NOMO-1 treated with DMSO at 0.1 percent for 48 hours (cell line): ENCODE results near the gene CDC14A.
A peak's percentile ranks its signal among the peaks of the same experiment; 100 is the strongest.
"Not testable (repeated sequence)": the region's sequence is repeated elsewhere in the genome, so short reads cannot be mapped to it uniquely, and the experiment has no call there.

ENCODE experiments used
- DNase-seq: peaks from one replicate; lab custom pipeline; 2025; ENCODE audit not compliant: unreplicated experiment; lab: John Stamatoyannopoulos, UW

Gene CDC14A, protein sequence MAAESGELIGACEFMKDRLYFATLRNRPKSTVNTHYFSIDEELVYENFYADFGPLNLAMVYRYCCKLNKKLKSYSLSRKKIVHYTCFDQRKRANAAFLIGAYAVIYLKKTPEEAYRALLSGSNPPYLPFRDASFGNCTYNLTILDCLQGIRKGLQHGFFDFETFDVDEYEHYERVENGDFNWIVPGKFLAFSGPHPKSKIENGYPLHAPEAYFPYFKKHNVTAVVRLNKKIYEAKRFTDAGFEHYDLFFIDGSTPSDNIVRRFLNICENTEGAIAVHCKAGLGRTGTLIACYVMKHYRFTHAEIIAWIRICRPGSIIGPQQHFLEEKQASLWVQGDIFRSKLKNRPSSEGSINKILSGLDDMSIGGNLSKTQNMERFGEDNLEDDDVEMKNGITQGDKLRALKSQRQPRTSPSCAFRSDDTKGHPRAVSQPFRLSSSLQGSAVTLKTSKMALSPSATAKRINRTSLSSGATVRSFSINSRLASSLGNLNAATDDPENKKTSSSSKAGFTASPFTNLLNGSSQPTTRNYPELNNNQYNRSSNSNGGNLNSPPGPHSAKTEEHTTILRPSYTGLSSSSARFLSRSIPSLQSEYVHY

DNA sequence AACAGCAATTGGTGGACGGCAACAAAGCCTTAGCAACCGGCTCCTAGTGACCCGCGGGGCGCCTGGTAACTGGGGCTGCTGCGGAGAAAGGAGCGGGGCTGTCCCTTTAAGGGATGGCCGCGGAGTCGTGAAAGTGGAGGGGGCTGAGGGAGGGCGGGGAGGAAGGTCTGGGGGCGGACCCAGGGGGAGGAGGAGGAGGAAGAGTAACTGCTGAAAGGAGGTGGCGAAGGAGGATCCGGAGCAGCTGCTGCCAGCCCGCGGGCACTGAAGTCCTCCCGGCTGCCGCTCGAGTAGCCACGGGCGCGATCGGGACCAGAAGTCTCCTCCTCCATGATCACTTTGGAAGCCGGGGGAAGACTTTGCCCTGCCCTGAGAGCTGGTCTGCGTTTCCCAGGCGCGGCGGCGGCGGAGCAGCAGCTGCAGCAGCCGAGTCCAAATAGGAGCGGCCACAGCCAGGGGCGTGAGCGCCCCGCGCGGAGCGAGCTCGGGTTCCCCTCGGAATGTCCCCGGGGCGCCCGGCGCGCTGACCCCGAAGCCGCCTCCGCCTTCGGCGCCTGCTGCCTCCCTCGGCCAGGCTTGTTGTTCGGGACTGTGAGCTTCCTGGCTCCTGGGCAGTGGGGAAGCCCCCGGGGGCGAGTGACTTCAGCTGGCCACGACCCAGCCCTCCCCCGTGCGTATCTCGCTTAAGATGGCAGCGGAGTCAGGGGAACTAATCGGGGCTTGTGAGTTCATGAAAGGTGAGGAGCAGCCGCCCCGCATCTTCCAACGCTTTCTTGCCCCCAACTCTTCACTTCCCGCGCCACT lies at the start of gene CDC14A:
Gene CDC14A, plus strand, starts transcription at position 240 of the 804 bp plus-strand sequence. Its CDS starts 449 bp downstream, at position 689.
- peak; percentile 97 for DNase-seq

DNA sequence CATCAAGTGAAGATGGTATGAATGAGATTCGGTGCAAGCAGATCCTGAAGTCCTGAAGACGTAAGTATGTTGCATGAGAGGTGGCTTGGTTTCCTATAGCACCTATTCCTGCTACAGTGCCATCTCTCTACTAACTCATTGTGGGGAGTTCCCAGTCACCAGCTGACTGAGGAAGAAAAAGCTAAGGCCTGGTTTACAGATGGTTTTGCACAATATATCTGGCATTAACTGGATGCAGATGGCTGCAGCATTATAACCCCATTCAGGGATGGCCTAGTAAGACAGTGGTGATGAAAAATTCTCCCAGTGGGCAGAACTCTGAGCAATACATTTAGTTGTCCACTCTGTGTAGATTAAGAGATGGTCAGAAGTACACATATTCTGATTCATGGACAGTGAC lies 49.6 kb upstream of the CDC14A start:
- DNase-seq, result no peak

DNA sequence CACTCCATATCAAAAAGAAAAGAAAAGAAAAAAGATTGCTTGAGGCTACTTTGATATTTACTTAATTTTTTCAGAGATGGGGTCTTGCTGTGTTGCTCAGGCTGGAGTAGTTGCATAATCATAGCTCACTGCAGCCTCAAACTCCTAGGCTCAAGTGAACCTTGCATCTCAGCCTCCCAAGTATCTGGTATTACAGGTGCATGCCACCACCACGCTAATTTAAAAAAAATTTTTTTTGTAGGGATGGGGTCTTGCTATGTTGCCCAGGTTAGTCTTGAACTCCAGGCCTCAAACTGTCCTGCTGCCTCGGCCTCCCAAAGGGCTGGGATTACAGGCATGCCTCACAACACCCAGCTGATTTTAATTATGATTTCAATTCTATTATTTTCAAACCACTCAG lies 48.1 kb upstream of the CDC14A start:
- no peak for DNase-seq

DNA sequence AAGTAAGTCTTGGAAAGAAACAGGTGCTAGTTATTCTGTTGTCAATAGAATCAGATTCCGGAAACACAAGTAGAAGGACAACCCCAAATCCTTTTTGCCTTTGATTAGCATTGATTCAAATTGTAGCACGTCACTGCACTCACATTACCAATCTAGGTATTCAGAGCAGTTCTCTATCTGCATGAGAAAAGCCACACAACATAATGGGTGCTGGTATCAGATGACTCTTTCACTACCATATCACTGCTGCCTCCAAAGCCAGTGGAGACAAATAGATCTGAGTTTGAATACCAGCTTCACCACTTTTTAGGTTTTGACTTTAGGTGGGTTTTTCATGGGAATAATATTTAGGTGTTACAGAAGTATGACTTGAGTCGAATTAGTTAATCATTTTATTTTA lies 47.4 kb upstream of the CDC14A start:
- no peak for DNase-seq

DNA sequence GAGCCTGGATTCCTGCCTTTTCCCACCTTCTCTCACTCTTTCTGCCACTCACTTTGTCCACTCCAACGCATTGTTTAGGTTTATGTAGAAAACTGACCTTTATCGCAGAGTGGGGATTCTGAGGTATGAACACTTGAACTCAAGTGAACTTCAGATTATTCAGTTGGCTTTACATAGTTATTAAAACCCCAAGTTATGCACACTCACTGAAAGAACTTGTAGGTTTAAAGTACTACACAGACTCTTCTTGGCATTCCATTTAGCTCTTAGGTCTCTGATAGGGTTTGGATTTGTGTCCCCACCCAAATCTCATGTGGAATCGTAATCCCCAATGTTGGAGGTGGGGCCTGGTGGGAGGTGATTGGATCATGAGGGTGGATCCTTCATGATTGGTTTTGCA lies 46.4 kb upstream of the CDC14A start:
- DNase-seq, result no peak

DNA sequence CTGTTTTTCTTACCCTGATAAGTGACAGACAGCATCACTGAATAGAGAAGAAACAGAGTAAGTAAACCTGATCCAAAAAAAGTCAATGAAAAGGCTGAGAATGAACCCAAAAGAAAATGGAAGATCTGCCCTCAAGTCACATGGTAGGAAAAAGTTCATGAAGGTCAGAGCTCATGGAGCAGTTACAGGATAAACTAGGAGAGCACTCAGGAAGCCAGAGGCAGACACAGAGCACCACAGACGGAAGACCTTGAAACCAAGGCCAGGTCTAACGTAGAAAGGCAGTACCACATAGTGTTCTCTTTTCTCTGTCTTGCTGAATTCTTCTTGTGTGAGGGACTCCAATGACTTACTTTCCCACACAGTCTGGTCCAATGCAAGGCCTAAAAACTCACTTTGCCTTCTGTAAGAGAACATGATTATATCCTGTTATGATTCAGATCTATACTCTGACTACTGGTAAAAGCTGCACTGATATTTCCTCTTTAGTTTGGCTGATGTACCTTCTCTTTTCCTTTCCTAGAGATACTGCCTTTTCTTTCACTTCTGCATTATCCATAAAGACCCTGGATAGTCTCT lies 45.5 kb upstream of the CDC14A start:
- peak; percentile 4 for DNase-seq

DNA sequence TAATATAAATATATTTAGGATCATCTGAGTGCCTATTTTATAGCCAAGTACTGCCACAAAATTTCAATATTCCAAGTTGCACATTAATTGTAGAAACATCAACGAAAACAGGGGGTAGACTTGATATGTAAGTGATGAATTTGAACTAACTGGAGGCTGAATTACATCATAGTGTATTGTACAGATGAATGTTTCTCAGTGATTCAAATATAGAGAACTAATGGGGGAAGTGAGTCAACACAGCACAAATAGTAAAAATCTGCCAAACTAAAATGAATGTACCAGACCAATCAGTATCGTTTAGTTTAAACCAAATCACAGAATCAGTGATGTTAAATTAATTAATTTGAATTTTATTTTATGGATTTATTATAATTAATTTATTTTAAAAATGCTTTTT lies 43.5 kb upstream of the CDC14A start:
- peak; percentile 53 for DNase-seq

DNA sequence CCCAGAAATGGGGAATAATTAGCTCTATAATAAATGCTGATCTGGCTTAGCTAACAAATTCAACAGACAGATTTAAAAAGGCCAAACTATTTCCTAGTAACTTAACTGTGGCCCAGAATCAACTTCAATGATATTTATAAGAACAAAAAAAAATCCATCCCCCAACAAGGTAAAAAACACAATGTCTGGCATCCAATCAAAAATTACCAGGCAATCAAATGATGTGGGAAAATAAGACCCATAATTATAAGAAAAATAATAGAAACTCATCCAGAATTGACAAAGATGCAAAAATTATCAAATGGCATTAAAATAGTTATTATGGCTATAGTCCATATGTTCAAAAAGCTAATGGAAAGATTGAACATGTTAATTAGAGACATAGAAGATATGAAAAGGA lies 42.4 kb upstream of the CDC14A start:
- DNase-seq, result no peak

DNA sequence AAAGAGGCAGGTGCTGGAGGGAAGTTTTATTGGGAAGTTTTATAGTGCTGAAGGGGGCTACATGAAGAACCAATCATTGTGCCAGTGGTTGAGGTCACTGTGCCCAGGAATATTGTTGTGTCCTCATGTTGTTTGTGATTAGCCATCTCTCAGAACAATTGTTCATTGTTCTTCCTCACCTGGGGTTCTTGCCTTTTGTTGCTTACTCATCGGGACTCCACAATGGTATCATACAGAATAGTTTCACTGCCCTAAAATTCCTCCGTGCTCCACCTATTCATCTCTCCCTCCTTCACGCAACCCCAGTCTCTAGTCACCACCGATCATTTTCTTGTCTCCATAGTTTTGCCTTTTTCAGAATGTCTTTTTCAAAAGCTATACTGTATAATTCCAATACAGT lies 38.9 kb upstream of the CDC14A start:
- no peak for DNase-seq

DNA sequence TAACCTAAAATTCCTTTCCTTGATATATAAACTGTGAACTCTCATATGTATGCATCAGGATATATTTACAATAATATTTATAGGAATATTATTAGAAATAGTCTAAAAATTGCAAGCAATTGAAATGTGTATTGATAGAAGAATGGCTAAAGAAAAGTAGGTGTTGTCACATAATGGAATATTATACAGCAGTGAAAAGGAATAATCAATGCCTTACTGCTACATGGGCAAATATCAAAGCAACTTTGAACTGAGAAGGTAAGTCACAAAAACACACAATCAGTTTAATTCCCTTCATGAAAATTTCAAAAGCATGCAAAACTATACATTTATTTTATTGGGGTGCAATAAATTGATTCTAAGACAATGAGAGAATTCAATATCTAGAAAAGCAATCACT lies 35.7 kb upstream of the CDC14A start:
- no peak for DNase-seq

DNA sequence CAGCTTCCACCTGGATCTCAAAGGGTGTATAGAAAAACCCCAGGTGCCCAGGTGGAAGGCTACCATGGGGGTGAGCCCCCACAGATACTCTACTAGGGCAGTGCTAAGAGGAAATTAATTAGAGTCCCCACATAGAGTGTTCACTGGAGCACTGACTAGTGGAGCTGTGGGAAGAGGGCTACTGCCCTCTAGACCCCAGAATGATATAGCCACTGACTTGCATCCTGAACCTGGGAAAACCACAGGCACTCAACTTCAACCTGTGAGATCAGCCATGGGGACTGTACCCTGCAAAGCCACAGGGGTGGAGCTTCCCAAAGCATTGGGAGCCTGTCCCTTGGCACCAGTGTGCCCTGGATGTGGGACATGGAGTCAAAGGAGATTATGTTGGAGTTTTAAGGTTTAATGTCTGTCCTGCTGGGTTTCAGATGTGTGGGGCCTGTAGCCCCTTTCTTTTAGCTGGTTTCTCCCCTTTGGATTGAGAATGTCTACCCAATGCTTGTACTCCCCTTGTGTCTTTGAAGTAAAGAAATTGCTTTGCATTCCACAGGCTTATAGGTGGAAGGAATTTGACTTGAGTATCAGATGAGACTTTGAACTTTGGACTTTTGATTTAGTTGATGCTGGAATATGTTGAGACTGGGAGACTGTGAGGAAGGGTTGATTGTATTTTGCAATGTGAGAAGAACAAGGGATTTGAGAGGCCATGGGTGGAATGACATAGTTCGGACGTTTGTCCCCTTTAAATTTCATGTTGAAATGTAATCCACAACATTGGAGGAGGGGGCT lies 31.8 kb upstream of the CDC14A start:
- DNase-seq, result no peak

DNA sequence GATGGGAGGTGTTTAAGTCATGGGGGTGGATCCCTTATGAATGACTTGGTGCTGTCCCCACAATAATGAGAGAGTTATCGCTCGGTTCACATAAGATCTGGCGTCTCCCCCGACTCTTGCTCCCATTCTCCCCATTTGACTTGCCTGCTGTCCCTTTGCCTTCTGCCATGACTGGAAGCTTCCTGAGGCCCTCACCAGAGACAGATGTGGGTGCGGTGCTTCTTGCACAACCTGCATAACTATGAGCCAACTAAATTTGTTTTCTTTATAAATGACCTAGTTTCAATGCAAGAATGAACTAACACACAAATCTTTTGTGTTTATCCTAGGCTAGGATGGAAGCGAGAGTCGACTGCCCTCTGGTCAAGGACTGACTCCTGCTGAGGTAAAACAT lies 31.2 kb upstream of the CDC14A start:
- DNase-seq, result no peak

DNA sequence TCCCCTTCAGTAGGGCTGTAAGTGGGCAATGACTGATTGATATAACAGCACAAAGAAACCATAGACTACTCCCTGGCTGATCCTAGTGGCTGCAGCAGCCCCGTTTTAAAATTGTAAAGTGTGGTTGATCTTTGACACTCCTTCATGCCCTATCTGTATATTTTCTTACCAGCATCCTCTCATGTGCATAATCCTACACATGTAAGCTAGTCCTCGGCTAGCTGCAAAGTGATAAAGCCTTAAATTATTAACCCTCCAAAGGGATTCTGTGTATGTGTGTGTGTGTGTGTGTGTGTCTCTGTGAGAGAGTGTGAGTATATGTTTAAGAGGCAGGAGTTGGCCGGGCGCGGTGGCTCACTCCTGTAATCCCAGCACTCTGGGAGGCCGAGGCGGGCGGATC lies 30.8 kb upstream of the CDC14A start:
- DNase-seq, result no peak

DNA sequence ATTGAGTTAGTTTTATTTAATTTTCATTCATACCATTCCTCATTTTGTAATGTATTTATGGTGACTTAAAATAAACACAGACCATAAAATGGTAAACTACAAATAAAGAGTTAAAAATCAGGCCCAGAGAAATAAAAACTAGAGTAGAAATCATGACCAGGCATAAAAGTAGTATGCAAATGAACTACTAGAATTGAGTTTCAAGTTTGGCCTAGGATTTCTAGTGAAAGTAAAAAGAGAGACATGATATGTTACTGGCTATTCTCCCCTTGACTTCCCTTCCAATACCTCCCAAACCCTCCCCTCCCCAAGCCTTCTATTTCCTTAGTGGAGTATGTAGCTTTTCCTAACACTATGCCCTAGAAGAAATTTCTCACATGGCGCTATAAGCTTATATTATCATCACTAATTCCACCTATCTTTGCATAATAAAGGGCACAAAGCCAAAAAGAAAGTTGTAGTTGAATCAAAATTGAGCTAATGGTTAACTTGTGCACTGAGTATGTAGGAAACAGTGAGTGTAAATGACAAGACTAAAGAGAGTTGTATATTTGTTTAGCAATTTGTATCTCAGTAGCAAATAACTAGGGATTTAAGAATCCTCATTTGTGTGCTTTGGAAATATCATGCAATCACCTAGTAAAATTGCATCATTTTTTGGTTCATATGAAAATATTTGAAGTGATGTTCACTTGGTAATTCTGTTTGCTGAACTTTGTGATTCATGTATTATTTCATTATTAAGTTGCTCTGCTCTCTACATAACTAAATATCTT lies 29.7 kb upstream of the CDC14A start:
- no peak for DNase-seq

DNA sequence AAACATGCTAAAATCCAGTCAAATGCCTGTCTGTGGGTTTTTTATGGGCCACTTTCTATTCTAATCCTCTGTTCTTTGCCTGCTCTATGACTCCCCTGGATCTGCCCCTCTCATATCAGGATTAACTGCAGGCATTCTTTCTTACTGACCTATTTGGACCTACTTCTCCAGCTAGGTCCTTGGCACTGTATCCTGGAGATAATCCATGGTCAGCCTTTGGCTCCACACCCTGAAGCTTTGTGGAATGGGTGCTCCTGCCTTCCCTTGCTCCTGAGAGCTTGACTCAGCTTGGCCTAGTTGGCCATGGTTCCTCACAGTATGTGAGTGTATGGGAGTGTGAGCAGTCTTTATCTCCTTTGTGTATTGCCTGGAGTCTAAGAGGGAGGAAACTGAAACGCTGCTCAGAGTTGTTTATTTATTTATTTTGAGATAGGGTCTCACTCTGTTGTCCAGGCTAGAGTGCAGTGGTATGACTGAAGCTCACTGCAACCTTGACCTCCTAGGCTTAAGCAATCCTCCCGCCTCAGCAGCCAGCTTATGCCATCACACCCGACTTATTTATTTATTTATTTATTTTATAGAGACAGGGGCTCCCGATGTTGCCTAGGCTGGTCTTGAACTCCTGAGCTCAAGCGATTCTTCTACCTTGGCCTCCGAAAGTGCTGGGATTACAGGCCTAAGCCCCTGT lies 28.7 kb upstream of the CDC14A start:
- no peak for DNase-seq

DNA sequence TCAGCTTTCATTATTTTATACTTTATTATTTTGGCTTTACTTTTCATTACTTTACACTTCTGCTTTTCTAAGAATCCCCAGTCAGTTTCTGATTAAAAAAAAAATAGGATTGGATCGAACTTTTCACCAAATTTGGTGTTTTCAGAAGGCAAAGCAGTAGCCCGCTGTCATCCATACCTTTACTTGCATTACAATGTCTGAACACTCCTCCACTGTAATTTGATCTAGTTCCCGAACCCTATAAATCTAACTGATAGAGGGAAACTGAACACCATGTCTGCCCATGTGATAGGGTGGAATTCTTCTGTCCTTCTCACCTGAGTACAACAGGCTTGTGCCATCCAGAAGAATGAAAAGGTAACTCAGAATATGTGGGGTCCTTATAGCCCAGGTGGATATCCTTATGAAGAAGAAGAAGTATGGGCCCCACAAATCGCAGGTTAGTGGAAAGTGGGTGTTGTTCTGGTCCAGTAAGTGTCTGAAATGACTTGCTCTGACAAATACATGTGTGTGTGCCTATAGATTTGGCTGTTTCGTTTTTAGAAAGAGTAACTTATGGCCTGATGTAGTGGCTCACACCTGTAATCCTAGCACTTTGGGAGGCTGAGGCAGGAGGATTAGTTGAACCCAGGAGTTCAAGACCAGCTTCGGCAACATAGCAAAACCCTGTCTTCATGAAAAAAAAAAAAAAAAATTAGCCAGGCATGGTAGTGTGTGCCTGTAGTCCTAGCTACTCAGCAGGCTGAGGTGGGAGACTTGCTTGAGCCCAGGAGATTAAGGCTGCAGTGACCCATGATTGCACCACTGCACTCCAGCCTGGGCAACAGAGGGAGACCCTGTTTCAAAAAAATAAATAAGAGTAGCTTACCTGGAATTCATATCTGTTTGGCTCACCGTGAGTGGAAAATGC lies 26.6 kb upstream of the CDC14A start:
- DNase-seq, result no peak

DNA sequence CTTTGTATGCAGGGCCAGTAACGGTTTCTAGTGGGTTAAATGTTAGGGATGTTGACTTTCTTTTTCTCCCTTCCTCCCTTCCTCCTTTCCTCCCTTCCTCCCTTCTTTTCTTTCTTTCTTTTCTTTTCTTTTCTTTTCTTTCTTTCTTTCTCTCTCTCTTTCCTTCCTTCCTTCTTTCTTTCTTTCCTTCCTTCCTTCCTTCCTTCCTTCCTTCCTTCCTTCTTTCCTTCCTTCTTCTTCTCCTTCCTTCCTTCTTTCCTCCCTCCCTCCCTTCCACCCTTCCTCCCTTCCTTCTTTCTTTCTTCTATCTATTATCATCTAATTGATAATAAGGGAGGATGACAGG lies 26.0 kb upstream of the CDC14A start:
- DNase-seq, result not testable (repeated sequence)

DNA sequence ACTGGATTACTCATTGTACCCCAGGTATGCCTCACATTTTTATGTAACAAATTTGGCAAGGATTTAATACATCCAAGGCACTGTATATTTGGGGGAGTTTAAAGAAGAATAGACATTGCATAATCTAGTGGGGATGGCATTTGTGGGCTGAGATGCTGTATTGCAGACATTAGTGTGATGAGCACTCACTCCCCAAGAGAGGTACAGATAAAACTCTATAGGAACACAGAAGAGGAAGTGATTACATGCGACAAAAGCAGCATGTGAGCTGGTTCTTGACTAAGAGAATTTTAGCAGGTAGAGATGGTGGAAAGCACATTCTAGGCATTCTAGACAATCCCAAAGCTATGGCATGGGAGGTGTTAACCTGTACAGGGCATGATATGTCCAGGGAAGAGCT lies 24.2 kb upstream of the CDC14A start:
- DNase-seq, result peak; percentile 58

DNA sequence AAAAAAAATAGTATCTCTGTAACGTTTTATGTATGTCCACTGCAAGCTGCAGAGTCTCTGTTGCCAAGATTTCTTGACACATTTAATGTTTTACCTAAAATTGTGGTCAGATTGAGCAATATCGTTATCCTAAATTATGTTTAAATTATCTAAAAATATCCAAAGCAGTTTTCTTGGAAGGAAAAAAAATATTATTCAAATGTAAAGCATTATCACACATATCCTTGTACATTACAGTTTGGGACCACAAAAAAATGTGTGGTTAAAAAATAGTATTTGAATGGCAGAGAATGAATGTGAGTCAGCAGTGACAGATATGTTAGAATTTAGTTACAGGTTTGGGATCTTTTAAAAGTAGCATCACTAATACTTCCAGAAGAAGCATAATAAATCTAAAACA lies 21.2 kb upstream of the CDC14A start:
- peak; percentile 3 for DNase-seq
